GM12878 (cell line): ENCODE measurements around the gene MRPS27. TPM values are rescaled to one million over a fixed set of nuclear protein-coding genes. Genes with fewer than 3 reads are reported as not detected.

Experiments
- CBX3 ChIP-seq: fragments of 200-600 bp; sonication (generic); IDR thresholded peaks from 2 replicates; pipeline ENCODE4 v1.6.1; 2016; ENCODE audit warnings: low read depth, borderline replicate concordance
- CHD1 ChIP-seq: IDR thresholded peaks from 2 replicates; pipeline ENCODE4 v1.6.1; 2012; ENCODE audit warnings: low read depth, low read length, improper control_type of control experiment
- CREM ChIP-seq: IDR thresholded peaks from 2 replicates; pipeline ENCODE4 v1.6.1; 2014; ENCODE audit warnings: antibody characterized with exemption, low read depth
- EZH2 ChIP-seq: IDR thresholded peaks from 2 replicates; pipeline ENCODE4 v1.6.1; 2012; ENCODE audit warnings: low read depth, mild to moderate bottlenecking, control low read depth, inconsistent platforms, low read length, borderline replicate concordance; ENCODE audit not compliant: control insufficient read depth
- GATAD2B ChIP-seq: fragments of 450-650 bp; conservative IDR thresholded peaks from 2 replicates; pipeline ENCODE4 v1.6.1; 2017; ENCODE audit warnings: low read depth, mild to moderate bottlenecking, moderate library complexity
- HDAC6 ChIP-seq: fragments of 200-600 bp; sonication (generic); IDR thresholded peaks from one replicate; pipeline ENCODE4 v1.8.0; 2017; ENCODE audit warnings: antibody characterized with exemption; ENCODE audit not compliant: unreplicated experiment
- IKZF2 ChIP-seq, 2 experiments: fragments of 450-650 bp; IDR thresholded peaks; 2 replicates each; pipeline ENCODE4 v1.6.1; 2017; ENCODE audit warnings: mild to moderate bottlenecking in 2 of 2, moderate library complexity in 2 of 2
- MAX ChIP-seq: IDR thresholded peaks from 2 replicates; pipeline ENCODE4 v1.6.1; 2012; ENCODE audit warnings: low read depth, low read length, improper control_type of control experiment
- MEF2A ChIP-seq: IDR thresholded peaks from 2 replicates; pipeline ENCODE4 v1.6.1; 2011; ENCODE audit warnings: low read depth, mild to moderate bottlenecking, low read length, moderate library complexity; ENCODE audit not compliant: insufficient read depth
- MEF2B ChIP-seq: fragments of 450-650 bp; IDR thresholded peaks from 2 replicates; pipeline ENCODE4 v1.6.1; 2018; ENCODE audit warnings: mild to moderate bottlenecking, moderate library complexity; ENCODE audit not compliant: partially characterized antibody, poor library complexity, severe bottlenecking
- MXI1 ChIP-seq: fragments of 150-350 bp; IDR thresholded peaks from 2 replicates; pipeline ENCODE4 v1.6.1; 2011; ENCODE audit warnings: low read depth, mild to moderate bottlenecking, inconsistent platforms, low read length, improper control_type of control experiment
- NRF1 ChIP-seq: conservative IDR thresholded peaks from 2 replicates; pipeline ENCODE4 v1.6.1; 2011; ENCODE audit warnings: mild to moderate bottlenecking, low read depth, low read length, improper control_type of control experiment
- PBX3 ChIP-seq: IDR thresholded peaks from 2 replicates; pipeline ENCODE4 v1.6.1; 2011; ENCODE audit warnings: mild to moderate bottlenecking, low read depth, low read length, moderate library complexity; ENCODE audit not compliant: insufficient replicate concordance
- PRDM15 ChIP-seq: fragments of 450-650 bp; formaldehyde crosslinking; IDR thresholded peaks from 2 replicates; pipeline ENCODE4 v1.4.0; 2020; ENCODE audit warnings: mild to moderate bottlenecking, moderate library complexity
- polyA plus RNA-seq, 11 experiments: library from polyadenylated mRNA; depleted of rRNA in 4 of 11; unstranded in 6 of 11; stranded (reverse) in 5 of 11; fragments of >200 nt; fragmentation: Nextera tagmentation in 4 of 11; fragmentation: Illumina TruSeq in 1 of 11; extraction: Ambion mirVana in 4 of 11; extraction: Trizol in 1 of 11; gene quantifications; 1 replicate in 1 of 11; 2 replicates in 10 of 11; pipeline versions ENCODE4 v1.2.1 to v1.2.3, GENCODE V29; 2011 to 2016; ENCODE audit warnings: inconsistent platforms in 2 of 11, missing spikeins in 2 of 11, low read depth in 1 of 11
- total RNA-seq, 4 experiments: library from RNA; depleted of rRNA in 3 of 4; stranded (reverse); fragments of >200 nt in 3 of 4; fragmentation: Illumina TruSeq in 1 of 4; extraction: Trizol in 1 of 4; gene quantifications; 2 replicates each; pipeline versions ENCODE4 v1.2.1 to v1.2.3, GENCODE V29; 2013 to 2021
- TF ChIP-seq, protein P1 (sequence below): fragments of 450-650 bp; IDR thresholded peaks from 2 replicates; pipeline ENCODE4 v1.6.1; 2016; ENCODE audit warnings: mild to moderate bottlenecking, moderate library complexity, borderline replicate concordance
- TF ChIP-seq, protein P2 (sequence below): IDR thresholded peaks from 2 replicates; pipeline ENCODE4 v1.6.1; 2012; ENCODE audit warnings: low read depth, low read length, improper control_type of control experiment
- TF ChIP-seq, protein P3 (sequence below): IDR thresholded peaks from 2 replicates; pipeline ENCODE4 v1.6.1; 2011; ENCODE audit warnings: low read depth, mild to moderate bottlenecking, low read length, moderate library complexity, borderline replicate concordance; ENCODE audit errors: extremely low read depth

Gene MRPS27
- total and polyA plus RNA-seq, 10 of the 15 experiments (the other 5 are each of a cell fraction or from before 2014, with no cell fraction given) = 61.0 to 128 (median 93.0) TPM

GRCh38 chr5:72301557-72301956 is 18.5 kb downstream of the MRPS27 start (continued):
- TF ChIP-seq PRDM15 (CRISPR knock-in tag) (no peak), IKZF2 (IDR thresholded peaks at IDR 0.05) (peak; percentile 14 to 47; a peak in 2 of 4 replicates), CBX3 (no peak), GATAD2B (no peak), MXI1 (no peak), CREM (no peak), PBX3 (no peak), MAX (no peak), EZH2 (no peak), NRF1 (no peak), MEF2A (0 out of 2 replicates have a peak, but pooled peaks have one; percentile 40), CHD1 (no peak), MEF2B (peak; percentile 31), HDAC6 (no peak)
- TF ChIP-seq, protein P1, sequence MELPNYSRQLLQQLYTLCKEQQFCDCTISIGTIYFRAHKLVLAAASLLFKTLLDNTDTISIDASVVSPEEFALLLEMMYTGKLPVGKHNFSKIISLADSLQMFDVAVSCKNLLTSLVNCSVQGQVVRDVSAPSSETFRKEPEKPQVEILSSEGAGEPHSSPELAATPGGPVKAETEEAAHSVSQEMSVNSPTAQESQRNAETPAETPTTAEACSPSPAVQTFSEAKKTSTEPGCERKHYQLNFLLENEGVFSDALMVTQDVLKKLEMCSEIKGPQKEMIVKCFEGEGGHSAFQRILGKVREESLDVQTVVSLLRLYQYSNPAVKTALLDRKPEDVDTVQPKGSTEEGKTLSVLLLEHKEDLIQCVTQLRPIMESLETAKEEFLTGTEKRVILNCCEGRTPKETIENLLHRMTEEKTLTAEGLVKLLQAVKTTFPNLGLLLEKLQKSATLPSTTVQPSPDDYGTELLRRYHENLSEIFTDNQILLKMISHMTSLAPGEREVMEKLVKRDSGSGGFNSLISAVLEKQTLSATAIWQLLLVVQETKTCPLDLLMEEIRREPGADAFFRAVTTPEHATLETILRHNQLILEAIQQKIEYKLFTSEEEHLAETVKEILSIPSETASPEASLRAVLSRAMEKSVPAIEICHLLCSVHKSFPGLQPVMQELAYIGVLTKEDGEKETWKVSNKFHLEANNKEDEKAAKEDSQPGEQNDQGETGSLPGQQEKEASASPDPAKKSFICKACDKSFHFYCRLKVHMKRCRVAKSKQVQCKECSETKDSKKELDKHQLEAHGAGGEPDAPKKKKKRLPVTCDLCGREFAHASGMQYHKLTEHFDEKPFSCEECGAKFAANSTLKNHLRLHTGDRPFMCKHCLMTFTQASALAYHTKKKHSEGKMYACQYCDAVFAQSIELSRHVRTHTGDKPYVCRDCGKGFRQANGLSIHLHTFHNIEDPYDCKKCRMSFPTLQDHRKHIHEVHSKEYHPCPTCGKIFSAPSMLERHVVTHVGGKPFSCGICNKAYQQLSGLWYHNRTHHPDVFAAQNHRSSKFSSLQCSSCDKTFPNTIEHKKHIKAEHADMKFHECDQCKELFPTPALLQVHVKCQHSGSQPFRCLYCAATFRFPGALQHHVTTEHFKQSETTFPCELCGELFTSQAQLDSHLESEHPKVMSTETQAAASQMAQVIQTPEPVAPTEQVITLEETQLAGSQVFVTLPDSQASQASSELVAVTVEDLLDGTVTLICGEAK = no peak
- TF ChIP-seq, protein P2, sequence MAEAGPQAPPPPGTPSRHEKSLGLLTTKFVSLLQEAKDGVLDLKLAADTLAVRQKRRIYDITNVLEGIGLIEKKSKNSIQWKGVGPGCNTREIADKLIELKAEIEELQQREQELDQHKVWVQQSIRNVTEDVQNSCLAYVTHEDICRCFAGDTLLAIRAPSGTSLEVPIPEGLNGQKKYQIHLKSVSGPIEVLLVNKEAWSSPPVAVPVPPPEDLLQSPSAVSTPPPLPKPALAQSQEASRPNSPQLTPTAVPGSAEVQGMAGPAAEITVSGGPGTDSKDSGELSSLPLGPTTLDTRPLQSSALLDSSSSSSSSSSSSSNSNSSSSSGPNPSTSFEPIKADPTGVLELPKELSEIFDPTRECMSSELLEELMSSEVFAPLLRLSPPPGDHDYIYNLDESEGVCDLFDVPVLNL = no peak
- TF ChIP-seq, protein P3, sequence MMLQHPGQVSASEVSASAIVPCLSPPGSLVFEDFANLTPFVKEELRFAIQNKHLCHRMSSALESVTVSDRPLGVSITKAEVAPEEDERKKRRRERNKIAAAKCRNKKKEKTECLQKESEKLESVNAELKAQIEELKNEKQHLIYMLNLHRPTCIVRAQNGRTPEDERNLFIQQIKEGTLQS = no peak
